ENCODE data around the gene COBL. TPM values are rescaled to one million over a fixed set of nuclear protein-coding genes. Genes with fewer than 3 reads are reported as not detected.

The COBL gene
- total and polyA plus RNA-seq, 10 of the 15 experiments (the other 5 are each of a cell fraction or from before 2014, with no cell fraction given): 0.21 TPM; not detected in 9

DNA sequence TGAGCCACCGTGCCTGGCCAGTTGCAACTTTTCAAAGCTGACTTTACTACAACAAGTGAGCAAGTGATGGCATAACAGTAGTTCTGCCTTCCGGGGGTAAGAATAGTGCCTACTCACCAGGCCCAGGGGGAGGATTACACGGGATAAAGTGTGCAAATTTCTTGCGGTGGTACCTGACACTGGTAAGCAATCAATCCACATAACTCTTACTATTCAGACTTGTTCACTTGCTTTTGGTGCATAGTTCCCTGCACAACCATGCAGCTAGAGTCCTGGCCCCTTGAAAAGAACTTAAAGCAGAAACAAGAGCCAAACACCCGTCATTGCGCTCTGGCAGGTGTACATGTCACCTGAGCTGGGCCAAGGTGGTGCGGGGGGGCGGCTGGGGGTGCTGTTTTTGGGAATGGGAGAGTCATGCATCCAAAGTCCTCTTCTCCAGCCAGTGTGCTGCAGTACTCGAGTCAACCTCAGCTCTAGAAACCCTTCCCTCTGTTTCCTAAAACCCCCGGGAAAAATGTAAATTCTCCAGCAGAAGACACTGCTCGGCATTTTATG lies 5.4 kb upstream of the COBL start (continued):
- TF ChIP-seq PAX5 (IDR thresholded peaks at IDR 0.05; ENCODE audit: borderline replicate concordance, low read depth, low read length) (no peak), SRF (IDR thresholded peaks at IDR 0.05; ENCODE audit: low read depth in 2 of 2, low read length in 2 of 2) (no peak), RCOR1 (conservative IDR thresholded peaks at IDR 0.05; ENCODE audit: low read depth, low read length) (no peak), JUND (IDR thresholded peaks at IDR 0.05; ENCODE audit: low read depth, low read length) (no peak), CREM (IDR thresholded peaks at IDR 0.05; ENCODE audit: low read depth) (no peak), EGR1 (IDR thresholded peaks at IDR 0.05; ENCODE audit: borderline replicate concordance in 1 of 2, low read depth in 2 of 2, low read length in 2 of 2) (no peak), RBBP5 (conservative IDR thresholded peaks at IDR 0.05) (no peak), STAT3 (IDR thresholded peaks at IDR 0.05; ENCODE audit: low read depth, low read length) (no peak), CREB1 (IDR thresholded peaks at IDR 0.05; ENCODE audit: low read depth) (no peak)
- TF ChIP-seq, protein P1, sequence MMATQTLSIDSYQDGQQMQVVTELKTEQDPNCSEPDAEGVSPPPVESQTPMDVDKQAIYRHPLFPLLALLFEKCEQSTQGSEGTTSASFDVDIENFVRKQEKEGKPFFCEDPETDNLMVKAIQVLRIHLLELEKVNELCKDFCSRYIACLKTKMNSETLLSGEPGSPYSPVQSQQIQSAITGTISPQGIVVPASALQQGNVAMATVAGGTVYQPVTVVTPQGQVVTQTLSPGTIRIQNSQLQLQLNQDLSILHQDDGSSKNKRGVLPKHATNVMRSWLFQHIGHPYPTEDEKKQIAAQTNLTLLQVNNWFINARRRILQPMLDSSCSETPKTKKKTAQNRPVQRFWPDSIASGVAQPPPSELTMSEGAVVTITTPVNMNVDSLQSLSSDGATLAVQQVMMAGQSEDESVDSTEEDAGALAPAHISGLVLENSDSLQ (IDR thresholded peaks at IDR 0.05): no peak
- TF ChIP-seq, protein P2, sequence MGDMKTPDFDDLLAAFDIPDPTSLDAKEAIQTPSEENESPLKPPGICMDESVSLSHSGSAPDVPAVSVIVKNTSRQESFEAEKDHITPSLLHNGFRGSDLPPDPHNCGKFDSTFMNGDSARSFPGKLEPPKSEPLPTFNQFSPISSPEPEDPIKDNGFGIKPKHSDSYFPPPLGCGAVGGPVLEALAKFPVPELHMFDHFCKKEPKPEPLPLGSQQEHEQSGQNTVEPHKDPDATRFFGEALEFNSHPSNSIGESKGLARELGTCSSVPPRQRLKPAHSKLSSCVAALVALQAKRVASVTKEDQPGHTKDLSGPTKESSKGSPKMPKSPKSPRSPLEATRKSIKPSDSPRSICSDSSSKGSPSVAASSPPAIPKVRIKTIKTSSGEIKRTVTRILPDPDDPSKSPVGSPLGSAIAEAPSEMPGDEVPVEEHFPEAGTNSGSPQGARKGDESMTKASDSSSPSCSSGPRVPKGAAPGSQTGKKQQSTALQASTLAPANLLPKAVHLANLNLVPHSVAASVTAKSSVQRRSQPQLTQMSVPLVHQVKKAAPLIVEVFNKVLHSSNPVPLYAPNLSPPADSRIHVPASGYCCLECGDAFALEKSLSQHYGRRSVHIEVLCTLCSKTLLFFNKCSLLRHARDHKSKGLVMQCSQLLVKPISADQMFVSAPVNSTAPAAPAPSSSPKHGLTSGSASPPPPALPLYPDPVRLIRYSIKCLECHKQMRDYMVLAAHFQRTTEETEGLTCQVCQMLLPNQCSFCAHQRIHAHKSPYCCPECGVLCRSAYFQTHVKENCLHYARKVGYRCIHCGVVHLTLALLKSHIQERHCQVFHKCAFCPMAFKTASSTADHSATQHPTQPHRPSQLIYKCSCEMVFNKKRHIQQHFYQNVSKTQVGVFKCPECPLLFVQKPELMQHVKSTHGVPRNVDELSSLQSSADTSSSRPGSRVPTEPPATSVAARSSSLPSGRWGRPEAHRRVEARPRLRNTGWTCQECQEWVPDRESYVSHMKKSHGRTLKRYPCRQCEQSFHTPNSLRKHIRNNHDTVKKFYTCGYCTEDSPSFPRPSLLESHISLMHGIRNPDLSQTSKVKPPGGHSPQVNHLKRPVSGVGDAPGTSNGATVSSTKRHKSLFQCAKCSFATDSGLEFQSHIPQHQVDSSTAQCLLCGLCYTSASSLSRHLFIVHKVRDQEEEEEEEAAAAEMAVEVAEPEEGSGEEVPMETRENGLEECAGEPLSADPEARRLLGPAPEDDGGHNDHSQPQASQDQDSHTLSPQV (IDR thresholded peaks at IDR 0.05): no peak
- TF ChIP-seq, protein P3, sequence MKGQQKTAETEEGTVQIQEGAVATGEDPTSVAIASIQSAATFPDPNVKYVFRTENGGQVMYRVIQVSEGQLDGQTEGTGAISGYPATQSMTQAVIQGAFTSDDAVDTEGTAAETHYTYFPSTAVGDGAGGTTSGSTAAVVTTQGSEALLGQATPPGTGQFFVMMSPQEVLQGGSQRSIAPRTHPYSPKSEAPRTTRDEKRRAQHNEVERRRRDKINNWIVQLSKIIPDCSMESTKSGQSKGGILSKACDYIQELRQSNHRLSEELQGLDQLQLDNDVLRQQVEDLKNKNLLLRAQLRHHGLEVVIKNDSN (IDR thresholded peaks at IDR 0.05; ENCODE audit: borderline replicate concordance, extremely low read length, insufficient read depth, low read depth, low read length): no peak

Measured in GM12878 (cell line).